PC-3 (cell line): ENCODE measurements around the gene GAS7.

ENCODE experiments used
- CTCF ChIP-seq: fragments of 300-600 bp; sonication (generic); conservative IDR thresholded peaks from 2 replicates; pipeline ENCODE4 v1.5.1; 2017; ENCODE audit warnings: antibody characterized with exemption, low read depth, mild to moderate bottlenecking, low read length
- EZH2 ChIP-seq: fragments of 300-600 bp; sonication (generic); IDR thresholded peaks from one replicate; pipeline ENCODE4 v1.6.1; 2017; ENCODE audit warnings: antibody characterized with exemption, mild to moderate bottlenecking, low read length; ENCODE audit not compliant: unreplicated experiment
- EZH2phosphoT487 ChIP-seq: fragments of 300-600 bp; sonication (generic); IDR thresholded peaks from 2 replicates; pipeline ENCODE4 v1.6.1; 2018; ENCODE audit warnings: mild to moderate bottlenecking, antibody characterized with exemption, low read length, borderline replicate concordance

- TF ChIP-seq CTCF, result no peak
- no peak for TF ChIP-seq EZH2
- no peak for TF ChIP-seq EZH2phosphoT487
Measured at GRCh38 chr17:9986754-9987382, 211.5 kb downstream of the GAS7 start.
